GM21381 (cell line): ENCODE measurements around the gene CCDC57.

Experiments
- ATAC-seq: cut with Tn5 transposase; IDR thresholded peaks from one replicate; pipeline ENCODE4 v1.9.1; 2021; ENCODE audit warnings: mild to moderate bottlenecking, moderate library complexity; ENCODE audit not compliant: unreplicated experiment

The CCDC57 gene

DNA sequence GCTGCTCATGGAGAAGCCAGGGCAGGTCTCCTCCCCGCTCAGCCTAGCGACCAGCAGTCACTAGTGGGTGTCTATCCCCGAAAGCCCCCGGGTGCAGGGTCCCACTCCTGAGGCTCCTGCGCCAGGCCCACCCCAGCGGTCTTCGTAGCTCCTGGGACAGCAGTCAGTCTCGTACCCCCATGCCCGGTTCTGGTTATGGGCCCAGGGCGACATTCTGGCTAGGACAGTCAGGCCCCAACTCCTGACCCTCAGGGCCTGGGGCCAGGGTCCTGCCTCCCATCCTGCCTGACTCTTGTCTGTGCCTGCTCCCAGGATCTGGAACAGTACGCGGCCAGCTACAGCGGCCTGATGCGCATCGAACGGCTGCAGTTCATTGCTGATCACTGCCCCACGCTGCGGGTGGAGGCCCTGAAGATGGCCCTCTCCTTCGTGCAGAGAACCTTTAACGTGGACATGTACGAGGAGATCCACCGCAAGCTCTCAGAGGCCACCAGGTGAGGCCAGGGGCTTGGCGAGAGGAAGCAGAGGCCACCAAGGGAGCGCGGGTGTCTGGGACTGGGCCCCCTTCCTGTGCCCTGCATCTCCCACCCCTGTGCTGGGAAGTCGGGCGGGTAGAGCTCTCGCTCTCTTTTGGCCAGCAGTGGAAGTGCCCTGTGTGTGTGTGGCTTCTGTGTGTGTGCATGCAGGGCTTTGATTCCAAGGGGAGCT is 158.9 kb downstream of the CCDC57 start:
- no peak for ATAC-seq

DNA sequence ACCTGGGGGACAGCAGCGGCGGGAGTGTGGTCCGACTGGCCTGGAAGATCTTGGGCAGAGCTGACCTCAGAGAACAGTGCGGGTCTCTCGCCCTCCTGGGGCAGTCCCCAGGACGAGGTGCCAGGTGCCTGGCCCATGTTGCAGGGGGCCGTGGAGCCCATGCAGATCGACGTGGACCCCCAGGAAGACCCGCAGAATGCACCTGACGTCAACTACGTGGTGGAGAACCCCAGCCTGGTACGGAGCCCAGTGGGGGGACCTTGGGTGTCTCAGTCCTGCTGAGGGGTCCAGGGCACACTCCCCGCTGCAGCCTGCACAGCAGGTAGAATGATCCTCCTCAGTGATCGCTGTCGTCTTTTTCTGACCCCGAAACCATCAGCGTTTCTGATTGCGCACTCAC is 159.5 kb downstream of the CCDC57 start:
- no peak for ATAC-seq

DNA sequence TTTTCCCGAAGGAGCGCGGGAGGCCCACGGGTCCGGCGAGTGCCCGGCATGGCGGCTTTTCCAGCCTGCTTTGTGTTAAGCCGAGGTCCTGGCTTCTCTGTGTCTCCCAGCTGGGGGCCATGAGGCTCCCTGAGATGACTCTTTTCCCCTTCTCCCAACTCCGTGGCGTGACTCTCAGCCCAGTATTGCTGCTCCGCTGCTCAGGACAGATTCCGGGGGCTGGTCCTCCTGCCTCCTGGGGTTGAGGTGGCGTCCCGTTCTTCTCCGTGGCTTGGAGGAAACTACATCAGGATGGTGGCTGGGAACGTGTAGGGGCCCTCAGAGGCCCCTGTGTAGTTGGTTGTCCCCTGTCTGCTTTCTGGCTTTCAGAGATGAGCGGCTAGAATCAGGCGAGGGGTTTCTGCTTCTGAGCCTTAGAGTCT is 160.0 kb downstream of the CCDC57 start:
- ATAC-seq = no peak

DNA sequence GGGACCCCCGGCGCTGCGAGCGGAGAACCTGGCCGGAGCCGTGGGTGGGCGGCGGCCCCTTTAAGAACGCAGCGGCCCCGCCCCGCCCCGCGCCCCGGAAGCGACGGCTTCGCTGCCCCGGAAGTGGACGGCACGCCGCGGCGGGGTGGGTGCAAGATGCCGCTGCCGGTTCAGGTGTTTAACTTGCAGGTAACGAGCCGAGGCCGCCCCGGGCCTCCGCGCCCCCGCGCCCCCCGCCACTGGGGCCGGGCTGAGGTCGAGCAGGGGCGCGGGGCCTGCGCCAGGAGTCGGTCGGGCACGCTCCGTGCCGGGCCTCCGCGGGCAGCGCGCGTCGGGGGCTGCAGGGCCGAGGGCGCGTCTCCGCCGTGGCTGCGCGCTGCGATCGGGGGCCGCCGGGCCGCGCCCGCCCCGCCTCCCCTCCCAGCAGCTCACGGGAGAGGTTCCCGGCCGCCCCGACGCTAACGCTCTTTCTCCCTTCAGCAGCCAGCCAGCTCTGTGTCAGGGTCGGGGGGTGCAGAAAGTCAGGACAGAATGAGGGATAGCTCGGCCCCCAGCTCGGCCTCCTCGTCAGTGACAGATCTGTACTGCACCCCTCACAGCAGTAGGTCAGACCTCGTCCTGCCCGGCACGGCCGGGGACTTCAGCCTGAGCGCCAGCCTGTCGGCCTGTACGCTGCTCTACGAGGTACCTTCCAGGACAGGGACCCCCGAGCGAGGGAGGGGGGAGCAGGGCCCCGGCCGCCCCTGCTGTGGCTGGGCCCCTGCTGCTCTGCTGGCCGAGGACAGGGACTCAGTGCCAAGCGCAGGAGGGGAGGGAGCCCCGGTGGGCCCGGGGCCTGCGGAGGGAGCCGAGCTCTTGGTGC is 160.6 kb downstream of the CCDC57 start, which contains the start of the genes GPS1 and RFNG:
TSS of gene GPS1 (plus strand) at position 123 of the 862 bp plus-strand sequence. CDS start at position 157, 34 bp downstream.
TSS of gene RFNG (minus strand) at position 36 of the 862 bp plus-strand sequence. CDS start 45 bp downstream, outside the sequence.
- peak; percentile 65 for ATAC-seq
